T-helper 22 cell (primary cell): ENCODE results near the gene SMAD3.

Experiments
- DNase-seq: peaks from one replicate; pipeline ENCODE4 v3.0.0-alpha.2; 2020; ENCODE audit warnings: low read depth

SMAD3 gene

GRCh38 chr15:67241132-67241855, 175.9 kb downstream of the SMAD3 start:
- DNase-seq: no peak

GRCh38 chr15:67242708-67243111, 177.3 kb downstream of the SMAD3 start:
- no peak for DNase-seq
